HG02678 (cell line): ENCODE results near the gene THAP8.

Source experiments
- ATAC-seq: cut with Tn5 transposase; IDR thresholded peaks from one replicate; pipeline ENCODE4 v1.9.1; 2021; ENCODE audit warnings: mild to moderate bottlenecking, moderate library complexity; ENCODE audit not compliant: unreplicated experiment

Gene THAP8

GRCh38 chr19:35995048-35995993, 58.8 kb downstream of the THAP8 start, which contains the start of gene SDHAF1:
TSS of gene SDHAF1 (plus strand) at chr19:35995188. CDS start at chr19:35995275, 87 bp downstream.
- ATAC-seq: peak; percentile 85

GRCh38 chr19:35993923-35994598, 60.0 kb downstream of the THAP8 start:
- ATAC-seq: no peak

DNA sequence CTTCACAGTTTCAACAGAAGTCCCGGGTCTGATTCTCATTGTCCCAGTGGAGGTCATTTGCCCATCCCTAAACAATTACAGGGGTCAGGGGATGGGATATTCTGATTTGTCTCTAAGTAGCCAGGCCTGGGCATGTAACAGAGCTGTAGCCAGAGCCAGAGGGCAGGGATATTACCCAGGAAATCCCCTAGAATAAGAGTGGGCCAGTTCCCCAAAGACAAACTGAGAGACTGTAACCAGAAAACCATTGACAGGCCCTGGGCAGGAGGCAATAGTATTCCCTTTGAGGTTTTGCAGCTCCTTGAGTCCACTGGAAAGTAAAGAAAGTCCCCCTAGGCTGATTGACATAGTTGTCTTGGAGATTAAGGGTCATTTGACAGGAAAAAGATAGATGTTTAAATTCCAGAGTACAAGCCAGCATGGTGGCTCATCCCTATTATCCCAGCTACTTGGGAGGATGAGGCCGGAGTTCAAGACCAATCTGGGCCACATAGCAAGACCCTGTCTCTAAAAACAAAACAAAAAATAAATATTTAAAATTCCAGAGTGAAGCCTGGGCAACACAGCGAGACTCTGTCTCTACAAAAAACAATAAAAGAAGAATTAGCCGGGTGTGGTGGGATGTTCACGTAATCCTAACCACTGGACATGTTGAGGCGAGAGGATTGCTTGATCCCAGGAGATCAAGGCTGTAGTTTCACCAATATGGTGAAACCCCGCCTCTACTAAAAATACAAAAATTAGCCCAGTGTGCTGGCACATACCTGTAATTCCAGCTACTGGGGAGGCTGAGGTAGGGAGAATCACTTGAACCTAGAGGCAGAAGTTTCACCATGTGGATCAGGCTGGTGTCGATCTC, 60.9 kb downstream of the THAP8 start:
- ATAC-seq: no peak

GRCh38 chr19:35991731-35992450, 62.2 kb downstream of the THAP8 start:
- no peak for ATAC-seq

DNA sequence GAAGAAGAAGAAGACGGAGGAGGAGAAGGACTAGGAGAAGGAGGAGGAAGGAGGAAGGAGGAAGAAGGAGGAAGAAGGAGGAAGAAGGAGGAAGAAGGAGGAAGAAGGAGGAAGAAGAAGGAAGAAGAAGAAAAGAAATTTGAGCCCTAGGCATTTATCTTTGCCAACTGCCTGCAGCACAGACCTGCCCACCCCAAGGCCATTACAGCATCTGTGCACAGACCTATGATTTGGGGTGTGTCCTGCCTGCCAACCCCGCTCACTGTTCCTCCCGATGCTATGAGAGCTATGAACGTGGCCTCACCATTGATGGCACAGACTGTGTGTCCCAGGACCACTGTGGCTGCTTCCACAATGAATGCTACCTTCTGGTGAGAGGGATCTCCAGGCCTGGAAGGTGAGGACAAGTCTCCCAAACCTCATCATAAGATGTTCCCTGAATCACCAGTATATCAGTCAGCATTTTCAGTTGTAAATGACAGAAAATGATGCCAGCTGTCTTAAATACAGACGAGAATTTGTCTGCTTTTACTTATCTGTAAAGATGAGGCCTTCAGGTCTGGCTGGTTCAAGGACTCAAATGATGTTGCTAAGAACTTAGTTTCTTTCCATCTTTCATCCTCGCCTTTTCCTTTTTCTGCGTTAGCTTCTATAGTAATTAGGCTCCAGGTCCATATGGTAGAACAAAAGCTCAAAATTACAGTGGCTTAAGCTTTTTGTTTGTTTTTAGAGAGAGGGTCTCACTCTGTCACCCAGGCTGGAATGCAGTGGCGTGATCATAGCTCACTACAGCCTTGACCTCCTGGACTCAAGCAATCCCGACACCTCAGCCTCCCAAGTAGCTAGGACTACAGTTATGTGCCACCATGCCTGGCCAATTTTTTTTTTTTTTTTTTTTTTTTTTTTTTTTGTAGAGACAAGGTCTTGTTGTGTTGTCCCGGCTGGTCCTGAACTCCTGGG, 63.0 kb downstream of the THAP8 start:
- ATAC-seq: no peak

- no peak for ATAC-seq
Observed at GRCh38 chr19:35990156-35990555, 63.9 kb downstream of the THAP8 start.

DNA sequence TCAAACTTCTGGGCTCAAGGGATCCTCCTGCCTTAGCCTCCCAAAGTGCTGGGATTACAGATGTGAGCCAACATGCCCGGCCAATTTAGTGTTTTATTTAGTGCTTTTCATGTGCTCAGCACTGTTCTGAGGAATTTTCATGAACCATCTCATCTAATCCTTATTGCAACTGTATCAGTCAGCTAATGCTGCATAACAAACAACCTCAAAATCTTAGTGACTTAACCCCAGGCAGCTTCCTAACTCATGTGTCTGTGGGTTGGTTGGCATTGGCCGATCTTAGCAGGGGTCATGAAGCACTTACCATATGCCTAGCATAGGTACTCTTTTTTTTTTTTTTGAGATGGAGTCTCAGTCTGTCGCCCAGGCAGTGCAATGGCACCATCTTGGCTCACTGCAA, 65.3 kb downstream of the THAP8 start:
- no peak for ATAC-seq

DNA sequence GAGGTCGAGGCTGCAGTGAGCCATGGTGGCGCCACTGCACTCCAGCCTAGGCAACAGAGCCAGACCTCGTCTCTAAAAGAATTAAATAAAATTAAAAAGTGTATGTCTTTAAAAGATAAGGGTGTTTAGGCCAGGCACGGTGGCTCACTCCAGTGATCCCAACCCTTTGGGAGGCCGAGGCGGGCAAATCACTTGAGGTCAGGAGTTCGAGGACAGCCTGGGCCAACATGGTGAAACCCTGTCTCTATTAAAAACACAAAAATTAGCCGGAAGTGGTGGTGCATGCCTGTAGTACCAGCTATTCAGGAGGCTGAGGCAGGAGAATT, 66.6 kb downstream of the THAP8 start:
- ATAC-seq: no peak

- no peak for ATAC-seq
Observed at GRCh38 chr19:35986664-35987570, 67.2 kb downstream of the THAP8 start.

GRCh38 chr19:35986111-35986510, 68.0 kb downstream of the THAP8 start:
- ATAC-seq: no peak
